Mucosa of rectum (tissue), 2 donors: ENCODE measurements around the gene VEPH1.
"Not testable (repeated sequence)": the region's sequence is repeated elsewhere in the genome, so short reads cannot be mapped to it uniquely, and the experiment has no call there.

Experiments
- H3K27ac ChIP-seq, 2 donors: one replicate each; pipeline ENCODE4 v1.7.0; 2013; ENCODE audit warnings: inconsistent platforms in 2 of 2, low read depth in 2 of 2, low read length in 2 of 2
- H3K27me3 ChIP-seq, 2 donors: one replicate each; pipeline ENCODE4 v1.7.0; 2013; ENCODE audit warnings: low read length in 2 of 2; ENCODE audit not compliant: control insufficient read depth in 2 of 2, insufficient read depth in 2 of 2
- H3K36me3 ChIP-seq, 2 donors: one replicate each; pipeline ENCODE4 v1.7.0; 2013; ENCODE audit warnings: low read length in 2 of 2; ENCODE audit not compliant: control insufficient read depth in 2 of 2, insufficient read depth in 2 of 2
- H3K4me1 ChIP-seq, 2 donors: one replicate each; pipeline ENCODE4 v1.7.0; 2013; ENCODE audit warnings: low read length in 2 of 2, mild to moderate bottlenecking in 1 of 2; ENCODE audit not compliant: control insufficient read depth in 2 of 2, insufficient read depth in 2 of 2
- H3K4me3 ChIP-seq, 2 donors: one replicate each; pipeline ENCODE4 v1.7.0; 2013; ENCODE audit warnings: low read length in 2 of 2
- H3K9ac ChIP-seq, 2 donors: one replicate each; pipeline ENCODE4 v1.7.0; 2013; ENCODE audit warnings: low read length in 2 of 2, low read depth in 1 of 2, mild to moderate bottlenecking in 1 of 2
- H3K9me3 ChIP-seq, 2 donors: one replicate each; pipeline ENCODE4 v1.7.0; 2013; ENCODE audit warnings: low read length in 2 of 2; ENCODE audit not compliant: control insufficient read depth in 2 of 2
- donor health status: healthy.
- donor health status: Normal muscosa, but diverticular disease.

Gene VEPH1

DNA sequence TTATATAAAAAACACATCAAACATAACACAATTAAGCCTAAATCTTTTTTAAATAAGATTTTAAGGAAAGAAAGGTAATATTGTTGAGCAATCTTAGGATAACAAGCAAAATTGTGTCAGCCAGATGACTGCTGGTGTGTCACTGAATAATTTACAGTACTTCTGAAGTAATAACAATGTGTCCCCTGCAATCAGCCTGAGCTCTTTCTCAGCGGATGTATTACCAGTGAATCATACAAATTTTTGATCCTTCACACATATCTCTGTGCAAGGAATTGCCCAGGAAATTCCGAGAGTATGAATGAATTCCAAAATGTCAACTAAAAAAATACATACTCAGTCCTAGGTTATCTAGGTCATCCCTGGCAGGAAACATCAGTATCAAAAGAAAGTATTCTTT is 143.2 kb downstream of the VEPH1 start:
- no peak overlapping the region for H3K27ac ChIP-seq
- H3K4me3 ChIP-seq: no peak overlapping the region
- no peak overlapping the region for H3K9ac ChIP-seq
- H3K9me3 ChIP-seq: no peaks in the 10 kb centered on the region
- H3K4me1 ChIP-seq: no peaks in the 10 kb centered on the region
- no peaks in the 10 kb centered on the region for H3K27me3 ChIP-seq
- no peaks in the 10 kb centered on the region for H3K36me3 ChIP-seq

DNA sequence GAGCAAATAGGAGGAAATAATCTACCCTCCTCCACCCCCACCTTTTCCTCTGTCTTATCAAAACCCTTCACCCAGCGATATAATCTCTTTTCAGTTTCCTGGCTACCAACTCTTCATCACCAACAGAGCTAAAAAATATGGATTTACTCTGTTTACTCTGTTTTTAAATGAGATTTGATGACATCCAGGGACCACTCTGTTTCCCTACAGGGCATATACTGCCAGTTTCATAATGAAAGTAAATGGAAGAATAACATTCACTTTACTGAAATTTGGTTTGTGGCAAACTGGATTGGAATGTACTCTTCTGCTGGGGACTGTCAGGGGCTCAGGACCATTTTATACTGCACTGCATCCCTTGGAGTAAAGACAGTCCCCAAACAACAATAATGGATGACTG is 146.7 kb downstream of the VEPH1 start:
- H3K9me3 ChIP-seq: no peaks in the 10 kb centered on the region
- no peak overlapping the region for H3K9ac ChIP-seq
- H3K4me3 ChIP-seq: no peak overlapping the region
- H3K27me3 ChIP-seq: no peaks in the 10 kb centered on the region
- H3K27ac ChIP-seq: no peak overlapping the region
- H3K36me3 ChIP-seq: no peaks in the 10 kb centered on the region
- H3K4me1 ChIP-seq: no peaks in the 10 kb centered on the region

DNA sequence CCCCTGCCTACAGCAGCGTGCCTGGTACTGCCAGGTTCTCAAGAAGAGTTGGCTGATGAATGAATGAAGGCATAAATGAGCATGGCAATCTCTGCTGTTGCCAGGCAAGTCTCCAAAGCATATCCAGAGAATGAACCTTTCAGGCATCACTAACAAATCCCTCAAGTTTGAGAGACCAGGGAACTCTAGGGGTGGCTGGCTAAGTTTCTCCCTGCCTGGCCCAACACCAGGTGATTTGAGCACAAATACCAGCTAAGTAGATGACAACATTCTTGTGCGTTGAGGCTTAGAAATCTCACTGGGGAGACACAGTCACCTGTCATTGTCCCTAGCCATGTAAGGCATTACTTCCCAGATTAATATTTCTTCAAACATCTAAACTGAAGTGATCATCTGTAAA is 147.9 kb downstream of the VEPH1 start:
- H3K27ac ChIP-seq: no peak overlapping the region
- no peaks in the 10 kb centered on the region for H3K4me1 ChIP-seq
- no peaks in the 10 kb centered on the region for H3K36me3 ChIP-seq
- no peak overlapping the region for H3K4me3 ChIP-seq
- no peaks in the 10 kb centered on the region for H3K9me3 ChIP-seq
- H3K27me3 ChIP-seq: no peaks in the 10 kb centered on the region
- no peak overlapping the region for H3K9ac ChIP-seq

DNA sequence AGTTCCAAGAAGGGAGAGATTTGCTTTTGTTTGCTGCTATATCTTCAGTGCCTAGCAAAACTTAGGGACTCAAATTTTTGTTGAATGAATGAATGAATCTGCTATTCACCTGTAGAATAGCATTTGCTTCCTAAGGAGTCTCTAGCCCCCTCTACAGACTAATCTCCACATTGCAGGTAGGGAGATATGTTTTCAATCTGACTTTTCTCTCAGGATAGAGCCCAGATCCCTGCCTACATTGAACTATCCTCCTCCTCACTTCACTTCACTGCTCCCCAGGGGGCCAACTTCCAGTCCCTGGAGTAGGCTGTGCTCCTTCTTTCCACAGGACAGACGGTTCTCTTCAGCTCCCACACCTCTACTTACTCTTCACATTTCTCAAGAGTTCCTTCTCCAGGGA is 148.5 kb downstream of the VEPH1 start:
- H3K36me3 ChIP-seq: no peaks in the 10 kb centered on the region
- no peaks in the 10 kb centered on the region for H3K27me3 ChIP-seq
- no peak overlapping the region for H3K9ac ChIP-seq

DNA sequence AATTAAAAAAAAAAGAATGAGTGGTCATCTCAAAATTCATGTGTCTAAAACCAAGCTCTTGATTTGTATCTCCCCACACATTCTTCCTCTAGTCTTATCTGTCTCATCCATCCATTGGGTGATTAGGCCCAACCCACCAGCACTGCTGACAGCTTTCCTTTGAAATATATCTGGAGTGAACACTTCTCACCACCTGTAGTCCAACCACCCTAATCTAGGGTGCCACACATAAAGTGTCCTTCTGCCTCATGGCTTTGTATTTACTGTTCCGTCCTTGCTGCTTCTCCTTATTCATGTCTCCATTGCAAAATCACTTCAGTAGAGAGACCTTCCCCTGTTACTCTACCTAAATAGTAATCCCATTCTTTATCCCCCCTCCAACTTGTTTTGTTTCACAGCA is 149.0 kb downstream of the VEPH1 start:
- Histone ChIP-seq H3K27me3 (no peaks in the 10 kb centered on the region), H3K9me3 (no peaks in the 10 kb centered on the region), H3K4me3 (no peak overlapping the region), H3K36me3 (no peaks in the 10 kb centered on the region), H3K9ac (no peak overlapping the region), H3K4me1 (no peaks in the 10 kb centered on the region), H3K27ac (no peak overlapping the region)

More for the DNA sequence above, 148.5 kb downstream of the VEPH1 start:
- Histone ChIP-seq H3K4me1 (no peaks in the 10 kb centered on the region), H3K27ac (no peak overlapping the region), H3K9me3 (no peaks in the 10 kb centered on the region), H3K4me3 (no peak overlapping the region)

DNA sequence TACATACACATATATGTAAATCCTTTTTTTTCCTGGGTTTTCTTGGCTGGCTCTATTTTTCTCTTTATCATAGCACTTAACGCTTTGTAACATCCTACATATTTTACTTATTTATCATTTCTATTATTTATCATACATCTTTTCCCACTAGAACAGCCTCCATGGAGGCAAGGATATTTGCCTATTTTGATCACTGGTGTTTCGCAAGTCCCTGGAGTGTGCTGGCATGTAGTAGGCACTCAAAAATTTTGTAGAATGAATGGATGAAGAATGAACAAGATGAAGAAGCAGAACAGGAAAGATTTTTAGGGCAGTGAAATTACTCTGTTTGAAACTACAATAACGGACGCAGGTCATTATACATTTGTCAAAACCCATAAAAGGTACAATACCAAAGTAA is 149.6 kb downstream of the VEPH1 start:
- H3K9ac ChIP-seq: no peak overlapping the region
- no peaks in the 10 kb centered on the region for H3K36me3 ChIP-seq

DNA sequence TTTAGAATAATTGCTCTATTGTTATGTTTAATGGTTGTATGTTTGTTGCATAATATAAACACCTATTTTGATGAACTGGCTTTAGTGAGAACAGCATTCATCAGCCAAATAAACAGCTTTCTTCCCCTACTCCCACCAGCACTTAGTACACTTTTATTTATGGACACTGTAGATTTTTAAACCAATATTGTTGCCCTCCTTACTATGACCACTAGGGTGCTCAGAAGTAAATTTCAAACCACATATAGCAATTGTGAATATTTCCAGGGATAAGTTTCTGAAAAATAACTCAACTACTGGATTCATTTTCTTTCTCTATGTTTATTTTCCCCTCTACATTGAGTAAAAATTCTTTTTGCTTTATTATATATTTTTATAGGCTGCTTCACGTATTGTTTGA is 151.2 kb downstream of the VEPH1 start:
- Histone ChIP-seq H3K9ac (no peak overlapping the region), H3K9me3 (no peaks in the 10 kb centered on the region), H3K27me3 (no peaks in the 10 kb centered on the region), H3K27ac (no peak overlapping the region), H3K36me3 (no peaks in the 10 kb centered on the region), H3K4me3 (no peak overlapping the region), H3K4me1 (no peaks in the 10 kb centered on the region)

More for the DNA sequence above, 149.6 kb downstream of the VEPH1 start:
- H3K27me3 ChIP-seq: no peaks in the 10 kb centered on the region
- H3K4me3 ChIP-seq: no peak overlapping the region
- no peaks in the 10 kb centered on the region for H3K4me1 ChIP-seq
- H3K9me3 ChIP-seq: no peaks in the 10 kb centered on the region
- no peak overlapping the region for H3K27ac ChIP-seq

DNA sequence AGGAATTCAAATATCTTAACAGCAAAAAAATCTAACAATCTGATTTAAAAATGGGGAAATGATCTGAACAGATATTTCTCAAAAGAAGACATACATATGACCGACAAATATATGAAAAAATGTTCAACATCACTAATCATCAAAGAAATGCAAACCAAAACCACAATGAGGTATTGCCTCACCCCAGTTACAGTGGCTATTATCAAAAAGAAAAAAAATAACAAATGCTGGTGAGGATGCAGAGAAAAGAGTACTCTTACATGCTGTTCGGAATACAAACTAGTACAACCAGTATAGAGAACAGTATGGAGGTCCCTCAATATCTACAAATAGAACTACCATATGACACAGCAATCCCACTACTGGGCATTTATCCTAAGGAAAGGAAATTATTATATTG is 152.6 kb downstream of the VEPH1 start:
- H3K9ac ChIP-seq, H3K4me1 ChIP-seq, H3K4me3 ChIP-seq, H3K9me3 ChIP-seq, H3K27me3 ChIP-seq, H3K27ac ChIP-seq, H3K36me3 ChIP-seq: not testable (repeated sequence)

DNA sequence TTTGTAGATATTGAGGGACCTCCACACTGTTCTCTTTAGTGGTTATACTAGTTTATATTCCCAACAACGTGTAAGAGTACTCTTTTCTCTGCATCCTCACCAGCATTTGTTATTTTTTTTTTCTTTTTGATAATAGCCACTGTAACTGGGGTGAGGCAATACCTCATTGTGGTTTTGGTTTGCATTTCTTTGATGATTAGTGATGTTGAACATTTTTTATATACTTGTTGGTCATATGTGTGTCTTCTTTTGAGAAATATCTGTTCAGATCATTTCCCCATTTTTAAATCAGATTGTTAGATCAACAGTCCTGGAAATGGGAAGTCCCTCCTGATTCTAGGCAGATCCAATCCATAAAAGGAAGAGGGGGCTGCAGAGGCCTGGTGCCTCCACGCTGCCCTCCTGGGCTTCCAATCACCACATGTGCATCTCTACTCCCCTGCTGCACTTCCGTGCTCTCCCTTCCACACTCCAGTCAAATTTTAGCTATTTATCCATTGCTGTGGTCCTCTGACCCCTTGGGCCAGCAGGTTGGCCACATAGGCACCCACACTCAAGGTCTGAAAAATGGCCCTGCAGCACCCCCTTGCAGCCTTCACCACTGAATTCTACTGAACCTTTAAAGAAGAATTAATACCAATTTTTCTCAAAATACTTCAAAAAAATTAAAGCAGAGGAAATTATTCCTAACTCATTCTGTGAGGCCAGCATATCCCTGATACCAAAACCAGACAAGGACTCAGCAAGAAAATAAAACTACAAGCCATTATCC is 154.7 kb downstream of the VEPH1 start:
- H3K36me3 ChIP-seq, H3K27ac ChIP-seq, H3K9me3 ChIP-seq, H3K4me1 ChIP-seq, H3K4me3 ChIP-seq, H3K9ac ChIP-seq, H3K27me3 ChIP-seq: not testable (repeated sequence)

DNA sequence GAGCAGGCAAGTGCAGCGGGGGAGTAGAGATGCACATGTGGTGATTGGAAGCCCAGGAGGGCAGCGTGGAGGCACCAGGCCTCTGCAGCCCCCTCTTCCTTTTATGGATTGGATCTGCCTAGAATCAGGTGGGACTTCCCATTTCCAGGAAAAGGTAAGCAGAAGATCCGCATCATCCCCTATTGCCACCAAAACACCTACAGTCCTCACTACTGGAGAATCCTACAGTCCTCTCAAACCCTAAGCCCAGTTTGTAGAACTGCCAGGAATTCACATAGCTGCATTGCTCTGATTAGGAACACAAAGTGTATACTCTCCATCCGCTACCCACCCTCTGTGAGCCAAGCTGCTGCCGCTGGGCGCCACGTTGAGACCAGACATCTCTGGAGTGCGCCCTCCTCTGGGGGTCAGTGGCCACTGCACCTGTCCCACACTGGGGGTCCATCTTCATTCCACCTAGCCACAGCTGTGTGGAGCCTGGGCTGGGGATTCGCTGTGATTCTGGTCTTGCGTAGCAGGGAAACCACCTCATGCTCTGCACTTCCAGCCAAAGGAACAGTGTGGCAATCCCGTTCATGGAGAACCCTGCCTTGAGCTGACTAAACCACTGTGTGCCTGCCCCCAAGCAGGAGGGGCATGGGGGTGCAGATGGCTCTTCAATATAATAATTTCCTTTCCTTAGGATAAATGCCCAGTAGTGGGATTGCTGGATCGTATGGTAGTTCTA is 155.5 kb downstream of the VEPH1 start:
- Histone ChIP-seq H3K9ac (no peak overlapping the region), H3K36me3 (no peaks in the 10 kb centered on the region), H3K27me3 (no peaks in the 10 kb centered on the region), H3K4me1 (no peaks in the 10 kb centered on the region), H3K4me3 (no peak overlapping the region), H3K27ac (no peak overlapping the region), H3K9me3 (no peaks in the 10 kb centered on the region)
